ENCODE data around the gene FYB1. TPM values are rescaled to one million over a fixed set of nuclear protein-coding genes. Genes with fewer than 3 reads are reported as not detected.

FYB1 gene
- total RNA-seq, 1 donor from 2014 or later, result 203 TPM

- intact Hi-C loops (cut with micrococcal nuclease), result no loop called here
Measured at GRCh38 chr5:39059064-39059463, 160.3 kb downstream of the FYB1 start.

DNA sequence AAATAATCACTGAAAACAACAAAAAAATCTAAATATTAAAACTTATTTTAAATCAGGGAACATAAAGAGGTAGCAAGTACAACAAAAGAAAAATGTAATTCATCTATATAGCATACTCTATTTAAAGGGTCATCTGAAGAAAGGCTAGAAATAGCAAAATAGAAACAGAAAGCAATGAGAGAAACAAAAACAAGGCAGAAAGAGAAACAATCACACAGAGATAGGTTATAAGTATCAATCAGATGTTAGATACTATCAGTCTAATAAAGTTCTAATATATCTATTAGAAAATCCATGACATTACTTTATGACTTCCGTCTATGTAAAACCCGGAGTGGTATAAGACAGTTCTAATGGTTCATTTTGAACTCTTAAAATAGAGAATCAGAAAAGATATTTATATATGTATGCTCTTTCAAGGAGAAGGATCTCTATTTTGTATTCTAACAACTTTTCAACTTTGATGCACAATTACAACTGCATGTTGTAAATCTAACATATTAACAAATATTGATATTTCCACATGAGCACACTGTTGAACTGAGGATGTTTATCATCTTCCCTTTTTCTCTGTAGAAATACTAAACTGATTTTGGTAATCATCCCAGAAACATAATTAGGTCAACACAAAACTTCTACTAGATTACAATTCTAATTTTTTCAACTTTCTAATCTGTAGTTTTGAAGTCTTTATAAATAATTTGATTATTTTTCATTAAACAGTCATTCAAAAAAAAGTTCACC lies 161.0 kb downstream of the FYB1 start:
- intact Hi-C loops (cut with micrococcal nuclease), result loop anchor here (1.0 kb wide), 1 partner anchor 15 kb away; no protein-coding TSS in a partner anchor

DNA sequence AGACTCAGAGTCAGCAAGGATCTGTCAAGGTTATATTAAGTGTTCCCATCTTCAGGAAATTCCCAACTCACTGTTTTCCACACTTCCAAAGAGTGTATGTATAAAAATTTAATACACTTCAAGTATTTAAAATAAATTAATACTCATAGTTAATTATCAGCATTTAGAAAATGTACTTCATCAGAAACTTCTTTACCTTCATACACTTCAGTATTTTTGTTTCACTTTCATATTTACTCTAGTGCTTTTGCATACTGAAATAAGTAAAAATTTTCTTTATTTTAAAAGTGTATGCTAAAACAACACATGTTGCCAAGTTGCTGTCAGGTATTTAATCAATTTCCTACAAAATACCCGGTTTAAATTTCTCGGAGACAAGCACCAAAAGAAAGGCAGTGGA lies 161.6 kb downstream of the FYB1 start:
- intact Hi-C loops (cut with micrococcal nuclease), result loop anchor here (1.0 kb wide), 1 partner anchor 16 kb away; no protein-coding TSS in a partner anchor

DNA sequence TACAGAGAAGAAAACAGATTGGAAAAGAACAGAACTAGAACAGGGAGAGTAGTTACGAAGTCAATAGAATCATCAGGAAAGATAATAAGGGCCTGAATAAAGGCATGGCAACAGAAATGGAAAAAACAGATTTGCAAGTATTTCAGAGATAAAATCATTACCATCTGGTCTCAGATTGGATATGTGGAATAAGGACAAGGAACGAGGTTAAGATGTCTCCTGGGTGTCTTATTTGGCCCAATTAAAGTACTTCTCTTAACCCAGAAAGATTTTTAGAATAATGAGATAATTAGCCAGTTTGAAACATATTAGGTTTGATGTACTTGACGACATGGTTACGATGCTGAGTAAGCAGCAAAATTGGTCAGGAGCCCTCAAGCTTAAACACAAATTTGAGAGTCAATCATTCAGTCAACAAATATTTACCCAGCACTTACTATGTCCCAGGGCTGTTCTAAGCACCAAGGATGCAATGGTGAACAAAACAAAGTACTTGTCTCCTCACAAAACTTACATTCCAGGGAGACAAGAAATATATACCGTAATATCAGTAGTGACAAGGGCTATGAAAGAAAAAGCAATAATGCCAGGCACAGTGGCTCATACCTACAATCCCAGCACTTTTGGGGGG lies 163.5 kb downstream of the FYB1 start:
- intact Hi-C loops (cut with micrococcal nuclease), result no loop called here

Other genes with a start within 250 kb of the FYB1 start
- 37.0 and 38.6 TPM in 2 replicates for gene RICTOR, start 145.2 kb downstream of the FYB1 start, total RNA-seq
- not detected in 2 replicates for gene C9, start 144.9 kb upstream of the FYB1 start, total RNA-seq
- gene DAB2, start 205.4 kb upstream of the FYB1 start, total RNA-seq, result not detected in 2 replicates